HepG2 (cell line): ENCODE data around the gene P3H4. TPM values are rescaled to one million over a fixed set of nuclear protein-coding genes. Genes with fewer than 3 reads are reported as not detected.

Source experiments
- ELF4 ChIP-seq: sonication (generic); formaldehyde crosslinking; IDR thresholded peaks from 2 replicates; pipeline ENCODE4 v1.5.0; 2020; ENCODE audit warnings: missing genetic modification reagents, mild to moderate bottlenecking, moderate library complexity, borderline replicate concordance
- GTF3A ChIP-seq: sonication (generic); formaldehyde crosslinking; conservative IDR thresholded peaks from 2 replicates; pipeline ENCODE4 v1.4.0; 2020; ENCODE audit warnings: mild to moderate bottlenecking, missing genetic modification reagents
- HNF1B ChIP-seq: sonication (generic); formaldehyde crosslinking; IDR thresholded peaks from 2 replicates; pipeline ENCODE4 v1.5.1; 2020; ENCODE audit warnings: mild to moderate bottlenecking, moderate library complexity, missing genetic modification reagents
- KIAA2018 ChIP-seq: sonication (generic); formaldehyde crosslinking; IDR thresholded peaks from 2 replicates; pipeline ENCODE4 v1.5.0; 2020; ENCODE audit warnings: mild to moderate bottlenecking, missing genetic modification reagents, borderline replicate concordance
- MBNL3 ChIP-seq: fragments of 250-450 bp; sonication (Bioruptor Pico); conservative IDR thresholded peaks from 2 replicates; pipeline ENCODE4 v1.8.0; 2022; ENCODE audit warnings: mild to moderate bottlenecking, inconsistent platforms
- NR1H2 ChIP-seq: sonication (generic); formaldehyde crosslinking; IDR thresholded peaks from 2 replicates; pipeline ENCODE4 v1.8.1; 2022; ENCODE audit warnings: low read depth, missing genetic modification reagents, borderline replicate concordance
- TEAD3 ChIP-seq: optimal IDR thresholded peaks from 2 replicates; pipeline ENCODE3; 2016; ENCODE audit warnings: borderline replicate concordance
- ZNF12 ChIP-seq: sonication (generic); formaldehyde crosslinking; IDR thresholded peaks from 2 replicates; pipeline ENCODE4 v1.5.0; 2020; ENCODE audit warnings: missing genetic modification reagents
- ZNF30 ChIP-seq: sonication (generic); formaldehyde crosslinking; IDR thresholded peaks from 2 replicates; pipeline ENCODE4 v1.5.0; 2020; ENCODE audit warnings: mild to moderate bottlenecking, missing genetic modification reagents
- ZNF354B ChIP-seq: sonication (generic); formaldehyde crosslinking; IDR thresholded peaks from 2 replicates; pipeline ENCODE4 v1.8.0; 2022; ENCODE audit warnings: mild to moderate bottlenecking, missing genetic modification reagents
- ZNF616 ChIP-seq: sonication (generic); formaldehyde crosslinking; IDR thresholded peaks from 2 replicates; pipeline ENCODE4 v1.5.0; 2020; ENCODE audit warnings: low read depth, mild to moderate bottlenecking, missing genetic modification reagents
- ZNF784 ChIP-seq: sonication (generic); formaldehyde crosslinking; IDR thresholded peaks from 2 replicates; pipeline ENCODE4 v1.5.1; 2020; ENCODE audit warnings: missing genetic modification reagents, mild to moderate bottlenecking, borderline replicate concordance
- ZNF879 ChIP-seq: sonication (generic); formaldehyde crosslinking; IDR thresholded peaks from 2 replicates; pipeline ENCODE4 v1.8.1; 2023; ENCODE audit warnings: missing genetic modification reagents
- ZNF891 ChIP-seq: sonication (generic); formaldehyde crosslinking; IDR thresholded peaks from 2 replicates; pipeline ENCODE4 v1.5.0; 2020; ENCODE audit warnings: mild to moderate bottlenecking, missing genetic modification reagents
- polyA plus RNA-seq, 8 experiments: library from polyadenylated mRNA; depleted of rRNA in 3 of 8; stranded (reverse) in 7 of 8; unstranded in 1 of 8; fragments of >200 nt; fragmentation: Illumina TruSeq in 4 of 8; extraction: Trizol in 4 of 8; gene quantifications; 2 replicates each; pipeline versions ENCODE4 v1.2.1 to v1.2.3, GENCODE V29; 2011 to 2016; ENCODE audit warnings: low read depth in 4 of 8, missing spikeins in 1 of 8, mixed read lengths in 1 of 8; ENCODE audit not compliant: insufficient read depth in 1 of 8
- total RNA-seq, 5 experiments: library from RNA; depleted of rRNA; stranded (reverse); fragments of >200 nt; fragmentation: Illumina TruSeq; extraction: Trizol; gene quantifications; 2 replicates each; pipeline ENCODE4 v1.2.3, GENCODE V29; 2016; ENCODE audit warnings: low read depth in 1 of 5
- TF ChIP-seq, protein P1 (sequence below): sonication (generic); formaldehyde crosslinking; conservative IDR thresholded peaks from 2 replicates; pipeline ENCODE4 v1.4.0; 2020; ENCODE audit warnings: missing genetic modification reagents
- TF ChIP-seq, protein P2 (sequence below): fragments of 450-650 bp; IDR thresholded peaks from 2 replicates; pipeline ENCODE4 v1.6.1; 2017; ENCODE audit warnings: mild to moderate bottlenecking

The P3H4 gene
- total and polyA plus RNA-seq, 2 of the 13 experiments (the other 11 are each of a cell fraction or from before 2014, with no cell fraction given): 37.1 to 50.6 TPM

GRCh38 chr17:41785859-41786226, 25.9 kb downstream of the P3H4 start (continued):
- no peak for TF ChIP-seq KIAA2018 (CRISPR knock-in tag)
- TF ChIP-seq GTF3A: no peak
- TF ChIP-seq ZNF30: no peak
- TF ChIP-seq ELF4 (CRISPR knock-in tag): no peak
- no peak for TF ChIP-seq MBNL3 (CRISPR knock-in tag)
- no peak for TF ChIP-seq NR1H2 (CRISPR knock-in tag)
- peak; percentile 86; the same call in 1 of the 2 replicates for TF ChIP-seq ZNF784 (CRISPR knock-in tag)
- peak; percentile 4 for TF ChIP-seq TEAD3
- TF ChIP-seq ZNF354B: no peak
- TF ChIP-seq ZNF891 (CRISPR knock-in tag): peak; percentile 44; the same call in 1 of the 2 replicates
- TF ChIP-seq, protein P1, sequence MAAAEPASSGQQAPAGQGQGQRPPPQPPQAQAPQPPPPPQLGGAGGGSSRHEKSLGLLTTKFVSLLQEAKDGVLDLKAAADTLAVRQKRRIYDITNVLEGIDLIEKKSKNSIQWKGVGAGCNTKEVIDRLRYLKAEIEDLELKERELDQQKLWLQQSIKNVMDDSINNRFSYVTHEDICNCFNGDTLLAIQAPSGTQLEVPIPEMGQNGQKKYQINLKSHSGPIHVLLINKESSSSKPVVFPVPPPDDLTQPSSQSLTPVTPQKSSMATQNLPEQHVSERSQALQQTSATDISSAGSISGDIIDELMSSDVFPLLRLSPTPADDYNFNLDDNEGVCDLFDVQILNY: no peak
- peak; percentile 23; the same call in 1 of the 2 replicates for TF ChIP-seq HNF1B (CRISPR knock-in tag)
- no peak; the same call in 1 of the 2 replicates for TF ChIP-seq ZNF616 (CRISPR knock-in tag)
- TF ChIP-seq, protein P2, sequence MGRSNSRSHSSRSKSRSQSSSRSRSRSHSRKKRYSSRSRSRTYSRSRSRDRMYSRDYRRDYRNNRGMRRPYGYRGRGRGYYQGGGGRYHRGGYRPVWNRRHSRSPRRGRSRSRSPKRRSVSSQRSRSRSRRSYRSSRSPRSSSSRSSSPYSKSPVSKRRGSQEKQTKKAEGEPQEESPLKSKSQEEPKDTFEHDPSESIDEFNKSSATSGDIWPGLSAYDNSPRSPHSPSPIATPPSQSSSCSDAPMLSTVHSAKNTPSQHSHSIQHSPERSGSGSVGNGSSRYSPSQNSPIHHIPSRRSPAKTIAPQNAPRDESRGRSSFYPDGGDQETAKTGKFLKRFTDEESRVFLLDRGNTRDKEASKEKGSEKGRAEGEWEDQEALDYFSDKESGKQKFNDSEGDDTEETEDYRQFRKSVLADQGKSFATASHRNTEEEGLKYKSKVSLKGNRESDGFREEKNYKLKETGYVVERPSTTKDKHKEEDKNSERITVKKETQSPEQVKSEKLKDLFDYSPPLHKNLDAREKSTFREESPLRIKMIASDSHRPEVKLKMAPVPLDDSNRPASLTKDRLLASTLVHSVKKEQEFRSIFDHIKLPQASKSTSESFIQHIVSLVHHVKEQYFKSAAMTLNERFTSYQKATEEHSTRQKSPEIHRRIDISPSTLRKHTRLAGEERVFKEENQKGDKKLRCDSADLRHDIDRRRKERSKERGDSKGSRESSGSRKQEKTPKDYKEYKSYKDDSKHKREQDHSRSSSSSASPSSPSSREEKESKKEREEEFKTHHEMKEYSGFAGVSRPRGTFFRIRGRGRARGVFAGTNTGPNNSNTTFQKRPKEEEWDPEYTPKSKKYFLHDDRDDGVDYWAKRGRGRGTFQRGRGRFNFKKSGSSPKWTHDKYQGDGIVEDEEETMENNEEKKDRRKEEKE: no peak
- no peak for TF ChIP-seq ZNF12 (CRISPR knock-in tag)
- no peak; the same call in 1 of the 2 replicates for TF ChIP-seq ZNF879 (CRISPR knock-in tag)
